HG03521 (cell line): ENCODE measurements around the gene NIPAL3.
"Not testable (repeated sequence)": the region's sequence is repeated elsewhere in the genome, so short reads cannot be mapped to it uniquely, and the experiment has no call there.

ENCODE experiments used
- ATAC-seq: cut with Tn5 transposase; IDR thresholded peaks from one replicate; pipeline ENCODE4 v1.9.1; 2021; ENCODE audit warnings: mild to moderate bottlenecking, moderate library complexity; ENCODE audit not compliant: unreplicated experiment

The NIPAL3 gene

DNA sequence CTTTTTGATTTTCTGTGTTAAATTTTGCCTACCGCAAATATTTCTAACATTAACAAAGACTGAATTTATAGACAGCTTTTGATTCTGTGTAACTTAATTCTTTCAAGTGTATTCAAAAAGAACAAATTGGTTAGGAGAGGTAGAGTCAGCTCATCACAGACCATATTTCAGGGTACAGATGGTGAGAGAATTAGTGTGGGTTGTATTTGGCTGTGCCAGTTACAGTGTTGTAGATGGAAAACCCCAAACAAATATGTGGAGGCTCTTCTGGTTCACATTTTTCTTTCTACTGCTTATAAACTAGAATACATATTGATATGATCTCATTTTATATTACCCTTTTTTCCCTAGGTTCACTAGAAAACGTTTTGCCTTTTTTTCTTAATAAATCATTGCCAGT lies 98.1 kb downstream of the NIPAL3 start:
- ATAC-seq, result no peak

DNA sequence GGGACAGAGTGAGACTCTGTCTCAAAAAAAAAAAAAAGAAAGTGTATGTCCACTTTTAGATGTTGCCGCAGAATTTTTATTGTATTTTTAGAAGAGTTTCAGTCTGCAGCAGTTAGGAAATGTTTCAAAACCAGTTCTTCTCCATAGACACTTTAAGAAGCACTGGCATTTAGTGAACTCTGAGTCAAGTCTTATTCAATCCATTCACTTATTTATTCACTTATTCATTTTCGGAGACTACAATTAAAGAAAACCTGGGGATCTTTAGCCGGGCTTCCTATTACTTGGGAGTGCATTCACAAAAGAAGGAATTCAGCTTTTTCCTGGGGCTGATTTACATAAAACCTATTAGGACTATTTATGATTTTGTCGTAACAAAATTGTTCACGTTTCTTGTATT lies 99.3 kb downstream of the NIPAL3 start:
- ATAC-seq, result no peak

DNA sequence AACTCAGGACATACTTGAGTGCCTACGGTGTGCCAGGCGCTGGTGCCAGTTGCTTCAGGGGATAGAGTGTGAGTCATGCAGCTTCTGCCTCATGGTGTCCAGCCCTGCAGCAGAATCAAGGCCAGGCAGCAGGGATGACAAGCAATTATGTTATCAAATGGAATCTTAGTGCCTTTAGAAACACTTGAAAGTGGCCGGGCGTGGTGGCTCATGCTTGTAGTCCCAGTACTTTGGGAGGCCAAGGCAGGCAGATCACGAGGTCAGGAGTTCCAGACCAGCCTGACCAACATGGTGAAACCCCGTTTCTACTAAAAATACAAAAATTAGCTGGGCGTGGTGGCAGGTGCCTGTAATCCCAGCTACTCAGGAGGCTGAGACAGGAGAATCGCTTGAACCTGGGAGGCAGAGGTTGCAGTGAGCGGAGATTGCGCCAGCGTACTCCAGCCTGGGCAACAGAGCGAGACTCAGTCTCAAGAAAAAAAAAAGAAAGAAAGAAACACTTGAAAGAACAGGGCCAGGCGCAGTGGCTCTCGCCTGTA lies 100.1 kb downstream of the NIPAL3 start:
- not testable (repeated sequence) for ATAC-seq

DNA sequence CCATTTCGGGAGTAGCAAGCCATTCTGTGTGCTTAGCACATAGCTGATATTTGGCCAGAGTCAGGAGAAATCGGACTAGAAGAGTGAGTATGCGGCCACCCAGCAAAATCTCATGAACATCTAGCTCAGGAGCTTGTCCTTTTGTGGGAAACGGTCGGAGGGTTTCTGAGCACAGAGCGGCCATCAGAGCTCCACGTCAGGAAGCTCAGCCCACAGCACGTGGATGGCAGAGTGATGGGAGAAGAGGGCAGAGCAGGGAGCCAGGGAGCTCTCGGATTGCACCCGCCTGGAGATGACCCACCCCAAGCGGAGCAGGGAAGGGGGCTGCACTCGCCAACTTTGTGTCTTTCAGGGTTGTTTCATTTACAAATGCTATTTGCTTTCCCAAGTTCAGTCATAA lies 100.9 kb downstream of the NIPAL3 start:
- ATAC-seq, result no peak

DNA sequence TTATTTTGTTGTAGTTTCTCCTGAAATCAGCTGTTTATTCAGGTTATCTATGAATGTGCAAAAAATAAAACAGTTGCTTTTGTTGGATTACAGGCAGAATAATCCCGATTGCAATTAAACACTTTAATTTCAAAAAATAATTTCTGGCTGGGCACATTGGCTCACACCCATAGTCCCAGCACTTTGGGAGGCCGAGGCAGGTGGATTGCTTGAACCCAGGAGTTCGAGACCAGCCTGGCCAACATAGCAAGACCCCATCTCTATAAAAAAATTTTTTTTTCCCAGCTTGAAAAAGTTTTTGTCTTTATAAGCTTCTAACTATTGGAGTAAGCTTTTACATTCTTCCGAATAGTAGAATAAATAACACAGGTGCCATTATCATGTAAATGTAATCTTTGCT lies 102.3 kb downstream of the NIPAL3 start:
- no peak for ATAC-seq

DNA sequence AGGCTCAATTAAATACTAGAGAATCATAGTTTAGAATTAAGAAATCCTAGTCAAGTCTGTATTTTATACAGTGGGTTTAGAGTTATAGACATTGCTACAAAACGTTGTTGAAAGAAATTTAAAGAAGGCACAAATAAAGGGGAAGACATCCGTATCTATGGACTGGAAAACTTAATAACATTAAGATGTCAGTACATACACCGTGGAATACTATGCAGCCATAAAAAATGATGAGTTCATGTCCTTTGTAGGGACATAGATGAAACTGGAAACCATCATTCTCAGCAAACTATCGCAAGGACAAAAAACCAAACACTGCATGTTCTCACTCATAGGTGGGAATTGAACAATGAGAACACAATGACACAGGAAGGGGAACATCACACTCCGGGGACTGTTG lies 104.7 kb downstream of the NIPAL3 start:
- ATAC-seq, result not testable (repeated sequence)
